ENCODE data around the gene BMERB1.
"Not testable (repeated sequence)": the region's sequence is repeated elsewhere in the genome, so short reads cannot be mapped to it uniquely, and the experiment has no call there.

BMERB1 gene

DNA sequence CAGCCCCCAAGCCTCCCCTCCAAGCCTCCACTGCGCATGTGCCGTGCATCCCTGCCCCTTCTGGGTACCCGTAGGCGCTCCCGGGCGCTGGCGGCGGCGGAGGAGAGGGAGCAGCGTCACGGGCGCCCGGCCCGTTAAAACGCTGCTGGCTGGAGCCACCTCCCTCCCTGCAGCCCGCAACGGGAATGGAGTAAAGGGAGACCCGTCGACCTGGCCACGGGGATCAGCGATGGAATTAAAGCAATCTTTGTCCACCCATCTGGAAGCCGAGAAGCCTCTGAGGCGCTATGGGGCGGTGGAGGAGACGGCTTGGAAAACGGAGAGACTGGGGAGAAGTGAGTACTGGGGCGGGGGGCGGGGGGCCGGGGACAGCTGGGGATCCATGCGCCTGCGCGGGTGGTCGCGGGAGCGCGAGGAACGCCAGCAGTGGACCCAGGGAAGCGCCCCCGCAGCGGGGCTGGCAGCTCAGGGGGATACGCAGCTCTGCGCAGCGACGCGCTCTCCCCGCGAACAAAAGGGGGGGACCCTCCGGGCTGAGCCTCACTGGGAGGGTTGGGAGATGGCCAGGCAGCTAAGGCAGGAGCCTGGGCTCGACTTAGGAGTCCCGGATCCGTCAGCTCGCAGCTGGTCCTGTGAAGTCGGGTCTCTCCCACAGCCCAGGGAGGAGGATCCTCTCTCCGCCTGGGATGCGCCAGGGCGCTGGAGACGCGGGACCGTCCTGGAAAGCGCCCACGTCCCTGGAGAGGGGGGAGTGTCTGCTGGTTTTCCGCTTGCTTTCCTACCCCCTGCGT is at the start of gene BMERB1:
Gene BMERB1, plus strand, starts transcription at position 164 of the 791 bp plus-strand sequence. Its CDS starts 66 bp downstream, at position 230.
- DNase-seq: no peak

DNA sequence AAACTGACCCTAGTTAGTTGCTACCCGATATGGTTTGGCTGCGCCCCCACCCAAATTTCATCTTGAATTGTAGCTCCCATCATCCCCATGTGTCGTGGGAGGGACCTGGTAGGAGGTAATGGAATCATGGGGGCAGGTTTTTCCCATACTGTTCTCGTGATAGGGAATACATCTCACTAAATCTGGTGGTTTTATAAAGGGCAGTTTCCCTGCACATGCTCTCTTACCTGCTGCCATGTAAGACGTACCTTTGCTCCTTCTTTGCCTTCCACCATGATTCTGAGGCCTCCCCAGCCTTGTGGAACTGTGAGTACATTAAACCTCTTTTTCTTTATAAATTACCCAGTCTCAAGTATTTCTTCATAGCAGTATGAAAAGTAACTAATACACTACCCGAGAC is 46.3 kb upstream of the BMERB1 start:
- DNase-seq: not testable (repeated sequence)

DNA sequence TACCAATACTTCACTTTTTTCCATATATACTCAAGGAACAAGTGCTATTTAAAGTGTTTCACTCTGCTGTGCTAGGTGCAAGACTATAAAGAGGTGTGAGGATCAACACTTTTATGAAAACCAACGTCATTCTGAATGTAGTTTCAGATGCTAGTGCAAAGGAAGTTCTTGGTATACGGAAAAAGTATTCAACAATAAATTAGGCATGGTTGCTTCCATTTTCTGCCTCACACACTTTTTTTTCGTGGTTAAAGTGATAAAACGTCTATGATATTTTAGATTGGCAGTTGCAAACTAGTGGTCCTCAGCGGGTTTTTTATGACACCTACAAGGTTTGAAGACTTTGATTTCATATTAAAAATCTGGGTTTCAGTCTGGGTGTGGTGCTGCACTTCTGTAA is 44.5 kb upstream of the BMERB1 start:
- DNase-seq: not testable (repeated sequence)

DNA sequence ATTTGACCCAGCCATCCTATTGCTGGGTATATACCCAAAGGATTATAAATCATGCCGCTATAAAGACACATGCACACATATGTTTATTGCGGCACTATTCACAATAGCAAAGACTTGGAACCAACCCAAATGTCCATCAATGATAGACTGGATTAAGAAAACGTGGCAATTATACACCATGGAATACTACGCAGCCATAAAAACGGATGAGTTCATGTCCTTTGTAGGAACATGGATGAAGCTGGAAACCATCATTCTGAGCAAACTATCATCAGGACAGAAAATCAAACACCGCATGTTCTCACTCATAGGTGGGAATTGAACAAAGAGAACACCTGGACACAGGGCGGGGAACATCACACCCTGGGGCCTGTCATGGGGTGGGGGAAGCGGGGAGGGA is 41.4 kb upstream of the BMERB1 start:
- not testable (repeated sequence) for DNase-seq

DNA sequence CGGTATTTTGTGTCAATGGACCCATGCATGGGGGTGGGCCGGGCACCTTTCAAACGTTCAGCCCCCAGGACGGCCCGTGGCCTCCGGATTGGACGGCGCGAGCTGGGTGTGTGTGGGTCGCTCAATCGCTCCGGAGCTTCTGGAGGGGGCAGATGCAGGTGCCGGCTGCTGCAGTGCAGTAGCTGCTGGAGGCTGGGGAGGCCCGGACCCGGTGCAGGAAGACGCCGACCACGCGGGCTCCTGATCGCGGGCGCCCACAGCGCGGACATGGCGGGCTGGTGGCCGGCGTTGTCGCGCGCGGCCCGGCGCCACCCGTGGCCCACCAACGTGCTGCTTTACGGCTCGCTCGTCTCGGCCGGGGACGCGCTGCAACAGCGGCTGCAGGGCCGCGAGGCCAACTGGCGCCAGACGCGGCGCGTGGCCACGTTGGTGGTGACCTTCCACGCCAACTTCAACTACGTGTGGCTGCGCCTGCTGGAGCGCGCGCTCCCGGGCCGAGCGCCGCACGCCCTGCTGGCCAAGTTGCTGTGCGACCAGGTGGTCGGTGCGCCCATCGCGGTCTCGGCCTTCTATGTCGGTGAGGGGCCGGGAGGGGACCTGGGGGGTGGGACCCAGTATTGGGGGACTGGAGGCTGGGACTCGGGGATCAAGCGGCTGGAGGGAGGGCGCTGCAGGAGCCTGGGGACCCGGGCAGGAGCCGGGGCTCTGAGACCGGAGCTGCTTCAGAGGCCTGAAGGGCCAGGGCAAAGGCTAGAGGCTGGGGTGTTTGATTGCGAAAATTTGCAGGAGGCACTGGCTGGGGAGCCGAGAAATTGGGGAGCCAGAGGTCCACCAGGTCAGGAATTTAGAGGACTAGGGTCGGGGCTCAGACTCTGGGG is 38.5 kb upstream of the BMERB1 start, which contains the start of gene MPV17L:
Gene MPV17L, plus strand, starts transcription at position 124 of the 878 bp plus-strand sequence. Its CDS starts 144 bp downstream, at position 268.
- not testable (repeated sequence) for DNase-seq

DNA sequence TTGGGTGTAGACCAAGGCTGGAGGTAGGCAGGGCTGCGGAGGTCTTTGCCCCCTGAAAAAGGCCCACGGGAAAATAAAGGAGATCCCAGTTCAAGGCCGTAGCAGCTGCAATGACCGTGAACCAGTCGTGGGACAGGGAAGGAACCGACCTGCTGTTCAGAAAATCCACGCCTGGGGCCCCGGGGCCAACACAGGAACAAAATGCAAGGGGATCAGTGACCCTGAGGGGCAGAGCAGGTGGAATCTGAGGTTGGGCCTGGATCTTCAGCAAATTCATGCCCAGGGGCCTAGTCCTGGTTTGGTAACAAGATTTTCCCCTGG is 37.9 kb upstream of the BMERB1 start:
- DNase-seq: not testable (repeated sequence)

DNA sequence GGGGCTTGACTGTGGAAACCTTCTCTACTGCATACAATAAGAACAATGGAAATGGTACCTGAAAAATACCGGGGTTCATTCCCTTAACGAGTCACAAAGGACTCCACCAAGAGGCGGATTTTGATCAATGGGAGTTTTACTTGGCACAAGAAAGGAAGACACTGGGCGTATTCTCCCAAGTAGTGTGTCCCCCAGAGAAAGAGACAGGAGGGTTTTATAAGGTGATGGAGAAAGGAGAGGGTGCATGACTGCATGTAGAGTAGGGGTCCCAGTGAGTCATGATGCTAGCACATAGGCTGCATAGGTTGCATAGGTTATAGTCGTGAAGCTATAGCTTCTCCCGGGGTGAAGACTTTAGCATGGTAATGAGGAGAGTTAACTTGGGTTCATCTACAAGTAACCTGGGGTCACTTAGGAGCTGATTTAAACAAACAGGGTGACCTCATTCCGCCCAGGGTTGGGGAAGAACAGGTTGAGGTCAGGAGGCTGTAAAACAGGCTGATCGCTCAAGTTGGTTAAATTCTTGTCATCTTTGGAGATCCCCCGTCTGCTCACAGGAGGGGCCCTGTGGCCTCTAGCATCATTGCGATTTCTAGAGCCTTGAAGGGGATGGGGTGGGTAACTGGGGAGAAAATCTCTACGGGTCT is 37.3 kb upstream of the BMERB1 start:
- DNase-seq: no peak

DNA sequence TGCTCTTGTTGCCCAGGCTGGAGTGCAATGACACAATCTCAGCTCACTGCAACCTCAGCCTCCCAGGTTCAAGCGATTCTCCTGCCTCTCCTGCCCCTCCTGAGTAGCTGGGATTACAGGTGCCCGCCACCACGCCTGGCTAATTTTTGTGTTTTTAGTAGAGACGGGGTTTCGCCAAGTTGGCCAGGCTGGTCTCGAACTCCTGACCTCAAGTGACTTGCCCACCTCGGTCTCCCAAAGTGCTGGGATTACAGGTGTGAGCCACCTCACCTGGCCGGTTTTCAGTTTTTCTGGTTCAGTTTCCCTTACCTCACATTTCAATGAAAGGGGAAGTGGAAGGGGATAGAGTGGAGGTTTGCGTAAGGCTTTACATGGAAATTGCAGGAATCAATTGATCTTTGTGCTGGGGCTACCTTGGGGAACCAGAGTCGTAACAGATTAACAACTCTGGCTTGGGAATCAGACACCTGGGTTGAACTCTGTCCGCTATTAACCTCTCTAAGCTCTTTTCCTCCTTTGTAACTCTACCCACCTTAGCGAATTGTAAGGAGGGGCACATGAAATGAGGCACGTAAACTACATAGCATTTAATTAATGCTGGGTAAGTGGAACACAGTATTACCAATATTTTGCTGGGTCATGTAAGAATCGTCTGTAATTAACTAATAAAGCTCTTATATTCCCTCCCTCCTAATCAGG is 35.6 kb upstream of the BMERB1 start:
- DNase-seq: no peak

DNA sequence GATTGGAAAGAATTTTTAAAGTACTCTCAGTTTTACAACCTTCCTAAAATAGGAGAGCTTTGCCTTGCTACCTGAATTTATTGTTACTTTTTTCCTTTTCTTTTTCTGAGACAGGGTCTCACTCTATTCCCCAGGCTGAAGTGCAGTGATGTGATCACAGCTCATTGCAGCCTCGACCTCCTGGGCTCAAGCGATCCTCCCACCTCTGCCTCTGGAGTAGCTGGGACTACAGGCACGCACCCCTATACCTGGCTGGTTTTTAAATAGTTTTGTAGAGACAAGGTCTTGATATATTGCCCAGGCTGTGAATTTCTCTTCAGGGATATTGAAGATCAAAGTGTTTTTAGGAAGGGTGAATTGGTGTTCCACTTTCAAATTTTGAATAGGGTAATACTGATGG is 35.1 kb upstream of the BMERB1 start:
- DNase-seq: no peak

DNA sequence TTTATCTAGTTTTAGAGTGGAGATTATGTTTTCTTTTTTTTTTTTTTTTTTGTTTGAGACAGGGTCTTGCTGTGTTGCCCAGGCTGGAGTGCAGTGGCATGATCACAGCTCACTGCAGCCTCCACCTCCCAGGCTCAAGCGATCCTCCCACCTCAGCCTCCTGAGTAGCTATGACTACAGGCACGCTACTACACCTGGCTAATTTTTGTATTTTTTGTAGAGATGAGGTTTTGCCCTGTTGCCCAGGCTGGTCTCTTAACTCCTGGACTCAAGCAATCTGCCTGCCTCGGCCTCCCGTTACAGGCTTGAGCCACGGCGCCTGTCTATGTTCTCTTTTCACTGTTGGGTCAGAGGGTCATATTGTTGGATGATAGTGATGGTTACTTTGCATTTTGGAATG is 34.1 kb upstream of the BMERB1 start:
- not testable (repeated sequence) for DNase-seq

DNA sequence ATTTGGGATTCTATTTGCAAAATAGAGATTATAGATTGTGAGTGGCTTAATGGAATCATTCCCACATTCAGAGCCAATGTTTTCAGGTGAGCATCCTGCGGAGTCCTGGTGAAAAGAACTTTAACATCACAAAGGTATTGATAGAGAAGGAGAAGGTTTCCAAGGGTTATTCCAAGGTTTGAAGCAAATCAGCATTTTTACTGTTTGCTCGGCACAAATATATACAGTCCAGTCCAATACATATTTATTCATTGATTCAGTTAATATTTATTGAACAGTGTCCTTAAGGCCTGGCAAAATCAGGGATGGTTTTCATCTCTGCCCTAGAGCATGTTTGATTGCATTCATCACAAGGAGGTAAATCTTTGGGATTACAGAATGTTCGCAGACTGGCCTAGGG is 32.4 kb upstream of the BMERB1 start:
- no peak for DNase-seq

DNA sequence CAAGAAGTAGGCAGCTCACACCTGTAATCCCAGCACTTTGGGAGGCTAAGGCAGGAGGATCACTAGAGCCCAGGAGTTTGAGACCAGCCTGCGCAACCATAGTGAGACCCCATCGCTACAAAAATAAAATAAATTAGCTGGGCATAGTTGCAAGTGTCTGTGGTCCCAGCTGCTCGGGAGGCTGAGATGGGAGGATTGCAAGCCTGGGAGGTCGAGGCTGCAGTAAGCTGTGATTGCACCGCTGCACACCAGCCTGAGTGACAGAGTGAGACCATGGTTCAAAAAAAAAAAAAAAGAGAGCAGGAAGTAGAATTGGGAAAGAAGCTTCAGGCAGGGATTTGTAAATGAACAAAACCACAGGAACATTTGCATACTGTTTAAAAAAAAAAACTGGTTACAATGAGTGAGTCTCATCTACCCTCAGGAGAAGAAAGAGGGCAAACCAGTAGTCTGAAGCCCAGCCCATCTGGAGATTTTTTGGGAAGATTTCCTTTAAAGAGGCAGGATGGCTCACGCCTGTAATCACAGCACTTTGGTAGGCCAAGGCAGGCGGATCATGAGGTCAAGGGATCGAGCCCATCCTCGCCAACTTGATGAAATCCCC is 30.9 kb upstream of the BMERB1 start:
- DNase-seq: no peak

DNA sequence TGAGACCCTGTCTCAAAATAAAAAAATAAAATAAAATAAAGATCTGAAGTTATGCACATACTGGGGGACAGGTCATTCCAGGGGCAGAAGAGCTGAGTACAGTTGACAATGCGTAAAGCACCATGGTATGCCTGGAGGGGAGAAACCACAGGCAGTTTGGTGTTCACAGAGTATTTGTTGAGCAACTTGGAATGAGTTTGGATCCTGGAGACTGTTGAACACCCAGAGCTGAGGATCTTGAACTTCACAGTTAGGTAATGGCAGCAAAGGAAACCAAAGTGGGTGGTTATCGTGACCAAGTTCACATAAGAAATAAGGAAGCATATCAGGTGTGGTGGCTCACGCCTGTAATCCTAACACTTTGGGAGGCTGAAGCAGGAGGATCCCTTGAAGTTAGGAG is 30.3 kb upstream of the BMERB1 start:
- DNase-seq: not testable (repeated sequence)

DNA sequence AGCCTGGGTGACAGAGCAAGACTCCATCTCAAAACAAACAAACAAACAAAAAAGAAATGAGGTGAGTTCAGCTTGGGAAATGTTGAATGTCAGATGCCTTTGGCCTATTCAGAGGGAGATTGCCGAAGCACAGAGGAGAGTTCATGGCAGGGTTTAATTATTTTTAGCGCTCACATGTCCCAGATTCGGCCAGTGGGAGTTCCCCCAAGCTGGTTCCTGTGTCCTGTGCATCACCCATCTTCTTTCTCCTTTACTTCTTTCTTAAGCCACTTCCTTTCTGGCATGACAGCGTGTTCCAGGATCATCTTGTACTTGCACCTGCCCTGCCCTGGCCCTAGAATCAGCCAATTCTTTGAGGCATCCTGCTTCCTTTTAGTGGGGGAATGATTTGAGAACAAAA is 29.6 kb upstream of the BMERB1 start:
- DNase-seq: no peak

DNA sequence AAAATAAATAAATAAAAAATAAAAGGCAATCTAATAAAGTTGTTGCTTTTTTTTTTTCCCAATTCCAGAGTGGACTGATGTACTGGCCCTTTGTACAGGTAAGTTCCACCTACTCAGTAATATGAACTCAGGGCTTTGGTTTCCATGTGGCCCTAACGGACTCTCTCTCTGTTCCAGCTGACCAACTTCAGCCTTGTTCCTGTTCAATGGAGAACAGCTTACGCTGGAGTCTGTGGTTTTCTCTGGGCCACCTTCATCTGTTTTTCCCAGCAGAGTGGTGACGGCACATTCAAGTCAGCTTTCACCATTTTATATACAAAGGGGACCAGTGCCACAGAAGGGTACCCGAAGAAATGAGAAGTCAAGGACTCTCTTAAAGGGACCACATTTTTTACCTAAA is 26.6 kb upstream of the BMERB1 start:
- DNase-seq: not testable (repeated sequence)

DNA sequence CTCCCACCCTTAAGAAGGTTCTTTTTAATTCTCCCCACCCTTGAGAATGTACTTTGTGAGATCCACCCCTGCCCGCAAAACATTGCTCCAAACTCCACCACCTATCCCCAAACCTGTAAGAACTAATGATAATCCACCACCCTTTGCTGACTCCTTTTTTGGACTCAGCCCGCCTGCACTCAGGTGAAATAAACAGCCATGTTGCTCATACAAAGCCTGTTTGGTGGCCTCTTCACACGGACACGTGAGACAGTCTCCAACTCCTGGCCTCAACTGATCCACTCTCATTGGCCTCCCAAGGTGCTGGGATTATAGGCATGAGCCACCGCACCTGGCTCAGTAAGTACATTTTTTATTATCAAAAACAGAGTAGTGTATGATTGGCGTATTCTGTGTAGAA is 24.9 kb upstream of the BMERB1 start:
- DNase-seq: not testable (repeated sequence)

DNA sequence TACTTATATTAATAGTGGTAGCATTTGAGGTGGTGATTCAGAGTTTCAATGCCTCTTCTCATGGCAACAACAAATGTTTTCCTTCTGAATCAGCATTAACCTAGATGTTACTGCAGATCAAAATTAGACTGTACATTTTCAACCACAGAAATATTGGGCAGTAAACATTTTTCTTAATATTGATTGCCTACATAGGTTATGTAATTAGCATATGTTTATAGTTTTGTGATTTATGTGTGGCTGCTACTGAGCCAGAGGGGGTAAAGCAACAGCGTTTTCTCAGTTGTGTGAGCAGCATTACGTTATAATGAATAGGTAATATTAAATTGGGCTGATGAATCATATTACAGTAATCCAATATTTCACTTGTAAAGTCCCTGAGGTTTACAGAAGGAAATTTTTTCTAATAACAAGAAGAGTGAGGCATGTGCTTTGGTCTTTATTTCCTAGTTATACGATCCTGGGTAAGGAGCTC is 18.8 kb upstream of the BMERB1 start:
- no peak for DNase-seq

DNA sequence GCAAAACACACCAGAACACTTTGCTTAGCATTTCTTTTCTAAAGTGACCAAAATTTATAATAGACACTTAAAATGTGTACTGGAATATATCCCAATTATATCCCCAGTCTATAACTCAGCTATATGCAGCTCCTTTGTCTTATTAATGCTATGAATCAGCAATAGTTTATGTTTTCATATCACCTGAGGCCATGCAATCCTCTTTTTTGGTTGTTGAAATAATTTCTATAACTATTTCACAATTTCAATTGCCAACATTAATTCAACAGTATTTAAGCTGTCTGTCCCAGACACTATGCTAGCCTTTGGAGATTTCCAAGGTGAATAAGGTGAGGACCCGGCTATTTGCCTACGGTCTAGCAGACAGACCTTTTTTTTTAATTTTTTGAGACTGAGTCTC is 17.2 kb upstream of the BMERB1 start:
- no peak for DNase-seq

DNA sequence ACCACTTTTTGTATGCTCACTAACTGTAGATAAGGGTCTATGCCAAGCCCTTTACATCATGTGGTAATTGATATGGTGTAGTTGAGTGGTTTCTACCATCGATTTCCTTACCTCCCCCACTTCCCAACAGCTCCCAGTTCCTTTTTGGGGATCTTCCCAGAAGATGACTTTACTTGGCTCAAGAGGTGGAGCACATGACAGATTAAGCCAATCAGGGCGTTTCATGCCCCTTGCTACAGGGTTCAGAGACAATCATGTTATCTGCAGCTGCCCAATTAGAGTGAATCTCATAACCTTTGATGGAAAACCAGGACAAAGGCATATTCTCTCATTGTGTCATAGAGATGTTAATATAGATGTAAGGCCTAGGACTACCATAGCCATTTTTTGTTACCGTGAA is 16.2 kb upstream of the BMERB1 start:
- no peak for DNase-seq

DNA sequence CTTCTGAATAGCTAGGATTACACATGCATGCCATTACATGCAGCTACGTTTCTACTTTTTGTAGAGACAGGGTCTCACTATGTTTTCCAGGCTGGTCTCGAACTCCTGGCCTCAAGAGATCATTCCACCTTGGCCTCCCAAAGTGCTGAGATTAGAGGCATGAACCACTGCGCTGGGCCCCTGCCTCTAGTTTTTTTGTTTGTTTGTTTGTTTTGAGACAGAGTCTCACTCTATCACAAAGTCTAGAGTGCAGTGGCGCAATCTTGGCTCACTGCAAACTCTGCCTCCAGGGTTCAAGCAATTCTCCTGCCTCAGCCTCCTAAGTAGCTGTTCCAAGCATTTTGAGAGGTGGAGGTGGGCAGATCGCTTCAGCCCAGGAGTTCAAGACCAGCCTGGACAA is 12.7 kb upstream of the BMERB1 start:
- not testable (repeated sequence) for DNase-seq

DNA sequence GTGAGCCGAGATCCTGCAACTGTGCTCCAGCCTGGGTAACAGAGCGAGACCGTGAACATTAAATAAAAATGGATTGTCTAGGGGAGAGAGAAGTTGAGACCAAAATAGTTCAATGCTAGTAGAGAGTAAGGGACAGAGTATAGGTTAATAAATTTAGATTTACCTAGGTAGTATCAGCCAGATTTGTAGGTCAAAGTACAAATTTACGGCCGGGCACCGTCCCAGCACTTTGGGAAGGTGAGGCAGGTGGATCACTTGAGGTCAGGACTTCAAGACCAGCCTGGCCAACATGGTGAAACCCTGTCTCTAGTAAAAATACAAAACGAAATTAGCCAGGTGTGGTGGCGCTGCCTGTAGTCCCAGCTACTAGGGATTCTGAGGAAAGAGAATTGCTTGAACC is 12.2 kb upstream of the BMERB1 start:
- DNase-seq: no peak

DNA sequence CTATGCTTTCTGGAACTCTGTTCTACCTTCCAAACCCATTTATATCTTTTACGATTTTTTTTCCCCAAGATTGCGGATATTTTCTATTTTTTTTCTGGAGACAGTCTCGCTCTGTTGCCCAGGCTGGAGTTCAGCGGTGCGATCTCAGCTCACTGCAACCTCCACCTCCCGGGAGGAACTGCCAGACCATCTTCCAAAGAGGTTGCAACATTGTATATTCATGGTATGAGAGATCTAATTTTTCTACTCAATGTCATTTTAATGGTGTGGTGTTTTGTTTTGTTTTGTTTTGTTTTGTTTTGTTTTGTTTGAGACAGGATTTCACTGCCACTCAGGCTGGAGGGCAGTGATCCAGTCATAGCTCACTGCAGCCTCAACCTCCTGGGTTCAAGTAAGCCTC is 8.5 kb upstream of the BMERB1 start:
- no peak for DNase-seq

Data from SIG-M5 (cell line).